A673 (cell line): ENCODE results near the gene RGS16. TPM values are rescaled to one million over a fixed set of nuclear protein-coding genes. Genes with fewer than 3 reads are reported as not detected.

Source experiments
- BruUV-seq: library from RNA; stranded (reverse); fragments of 400-500 nt; replicated peaks from 2 replicates; lab custom pipeline; 2021; lab: Mats Ljungman, UMichigan
- CTCF ChIA-PET: fragments of 300-600 bp; sonication (Branson Sonifier 250); formaldehyde crosslinking; loops from one replicate; lab custom pipeline; 2022; ENCODE audit warnings: antibody characterized with exemption; lab: Charles Lee
- POLR2A ChIA-PET: fragments of 300-600 bp; sonication (Branson Sonifier 250); formaldehyde crosslinking; loops from one replicate; lab custom pipeline; 2022; ENCODE audit warnings: antibody characterized with exemption; ENCODE audit not compliant: low non-redundant PET; lab: Charles Lee
- DNase-seq: peaks from one replicate; pipeline ENCODE4 v3.0.0-alpha.2; 2015; ENCODE audit warnings: low spot score
- H3K27ac ChIP-seq: fragments of 200-600 bp; sonication (generic); 2 replicates; pipeline ENCODE4 v1.5.1; 2016; ENCODE audit warnings: mixed run types, low read depth, mild to moderate bottlenecking, mixed read lengths, antibody characterized with exemption, low read length; ENCODE audit not compliant: poor library complexity, severe bottlenecking
- H3K27me3 ChIP-seq: fragments of 200-600 bp; sonication (generic); replicated peaks from 2 replicates; pipeline ENCODE4 v1.6.1; 2017; ENCODE audit warnings: mixed run types, low read depth, mild to moderate bottlenecking, mixed read lengths, antibody characterized with exemption, low read length; ENCODE audit not compliant: insufficient read depth, poor library complexity
- H3K36me3 ChIP-seq: fragments of 200-600 bp; sonication (generic); 2 replicates; pipeline ENCODE4 v1.6.1; 2016; ENCODE audit warnings: mixed run types, mild to moderate bottlenecking, mixed read lengths, antibody characterized with exemption, low read length; ENCODE audit not compliant: insufficient read depth, poor library complexity, severe bottlenecking
- H3K4me1 ChIP-seq: fragments of 200-600 bp; sonication (generic); 2 replicates; pipeline ENCODE4 v1.6.1; 2017; ENCODE audit warnings: mixed run types, mild to moderate bottlenecking, mixed read lengths, antibody characterized with exemption, low read length; ENCODE audit not compliant: insufficient read depth, poor library complexity, severe bottlenecking
- H3K4me3 ChIP-seq: fragments of 200-600 bp; sonication (generic); 2 replicates; pipeline ENCODE4 v1.5.1; 2016; ENCODE audit warnings: low read depth, mixed run types, mild to moderate bottlenecking, mixed read lengths, low read length; ENCODE audit not compliant: poor library complexity, severe bottlenecking
- H3K9me3 ChIP-seq: fragments of 200-600 bp; sonication (generic); 2 replicates; pipeline ENCODE4 v1.6.1; 2016; ENCODE audit warnings: mixed run types, low read depth, mild to moderate bottlenecking, mixed read lengths, antibody characterized with exemption, low read length; ENCODE audit not compliant: poor library complexity, severe bottlenecking
- CTCF ChIP-seq: fragments of 300-800, 200-600 bp; sonication (generic); conservative IDR thresholded peaks from 2 replicates; pipeline ENCODE4 v1.5.1; 2017; ENCODE audit warnings: low read depth, mild to moderate bottlenecking, antibody characterized with exemption, low read length, moderate library complexity, mixed read lengths
- EZH2 ChIP-seq: fragments of 200-600 bp; sonication (generic); IDR thresholded peaks from 2 replicates; pipeline ENCODE4 v1.6.1; 2017; ENCODE audit warnings: borderline replicate concordance, low read depth, mild to moderate bottlenecking, mixed read lengths, antibody characterized with exemption, low read length; ENCODE audit not compliant: poor library complexity, severe bottlenecking
- intact Hi-C: fragments of 100-400 bp; cut with micrococcal nuclease; formaldehyde crosslinking; loops from one replicate; pipeline ENCODE4 v1.10.0; 2022; ENCODE audit not compliant: unreplicated experiment
- total RNA-seq: library from RNA; stranded (reverse); gene quantifications from 2 replicates; pipeline ENCODE4 v1.2.3, GENCODE V29; 2021

RGS16 gene
- total RNA-seq, 1 experiment from 2014 or later = 22.1 TPM

DNA sequence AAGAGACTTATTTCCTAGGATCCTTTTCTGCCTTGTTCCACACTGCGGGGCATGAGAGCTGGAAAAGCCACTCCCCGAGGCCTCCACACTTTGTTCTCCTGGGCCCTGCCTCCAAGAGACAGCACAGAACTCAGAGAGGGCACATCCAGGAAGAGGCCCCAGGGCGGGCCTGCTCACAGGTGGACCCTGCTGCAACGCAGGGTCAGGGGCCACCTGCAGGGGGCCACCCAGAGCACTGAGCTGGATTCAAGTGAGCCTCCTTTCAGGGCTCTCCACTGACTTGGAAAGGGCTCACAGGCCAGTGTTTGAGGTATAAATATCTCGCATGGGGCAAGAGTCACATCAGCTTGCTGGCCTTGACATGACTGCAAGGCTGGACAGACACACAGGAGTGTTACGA lies 4.8 kb downstream of the RGS16 start:
- ChIA-PET POLR2A (no interaction called here), CTCF (interaction anchor here (1.2 to 3.1 kb wide), 3 partner anchors 183 to 187 kb away, joined by 3 to 40 read pairs (median 4); no protein-coding TSS in a partner anchor)
- DNase-seq = no peak
- Histone ChIP-seq H3K4me1 (peaks cover 26% of the 10 kb centered on the region), H3K36me3 (peaks cover 43% of the 10 kb centered on the region), H3K9me3 (no peaks in the 10 kb centered on the region), H3K27me3 (no peaks in the 10 kb centered on the region), H3K27ac (no peak overlapping the region), H3K4me3 (no peak overlapping the region)
- BruUV-seq = no TSS peak
- TF ChIP-seq EZH2 (no peak), CTCF (peak; percentile 49)
- intact Hi-C loops = loop anchor here (5.0 kb wide), 1 partner anchor 152 kb away; no protein-coding TSS in a partner anchor

GRCh38 chr1:182598296-182598695 lies 5.9 kb downstream of the RGS16 start:
- H3K36me3 ChIP-seq = peaks cover 43% of the 10 kb centered on the region
- ChIA-PET CTCF (interaction anchor here (1.1 to 1.2 kb wide), 3 partner anchors 184 to 188 kb away, joined by 3 to 6 read pairs (median 4); no protein-coding TSS in a partner anchor), POLR2A (no interaction called here)
- no peak overlapping the region for H3K4me3 ChIP-seq
- BruUV-seq = no TSS peak
- peaks cover 28% of the 10 kb centered on the region for H3K4me1 ChIP-seq
- no peak for TF ChIP-seq EZH2
- no peak for TF ChIP-seq CTCF
- intact Hi-C loops = loop anchor here (5.0 kb wide), 1 partner anchor 151 kb away; no protein-coding TSS in a partner anchor
- H3K27ac ChIP-seq = no peak overlapping the region
- DNase-seq = no peak
- no peaks in the 10 kb centered on the region for H3K9me3 ChIP-seq
- no peaks in the 10 kb centered on the region for H3K27me3 ChIP-seq

GRCh38 chr1:182596934-182597333 lies 7.3 kb downstream of the RGS16 start:
- DNase-seq = no peak
- ChIA-PET POLR2A (no interaction called here), CTCF (interaction anchor here (1.2 to 4.9 kb wide), 2 partner anchors 187 to 190 kb away, joined by 6 to 69 read pairs; no protein-coding TSS in a partner anchor)
- Histone ChIP-seq H3K9me3 (no peaks in the 10 kb centered on the region), H3K4me1 (peaks cover 17% of the 10 kb centered on the region), H3K27ac (no peak overlapping the region), H3K36me3 (peaks cover 34% of the 10 kb centered on the region), H3K4me3 (no peak overlapping the region), H3K27me3 (no peaks in the 10 kb centered on the region)
- intact Hi-C loops = loop anchor here (5.0 kb wide), 1 partner anchor 150 kb away; no protein-coding TSS in a partner anchor
- BruUV-seq = no TSS peak
- TF ChIP-seq CTCF = no peak
